ENCODE measurements around the gene ZFAND3.

DNA sequence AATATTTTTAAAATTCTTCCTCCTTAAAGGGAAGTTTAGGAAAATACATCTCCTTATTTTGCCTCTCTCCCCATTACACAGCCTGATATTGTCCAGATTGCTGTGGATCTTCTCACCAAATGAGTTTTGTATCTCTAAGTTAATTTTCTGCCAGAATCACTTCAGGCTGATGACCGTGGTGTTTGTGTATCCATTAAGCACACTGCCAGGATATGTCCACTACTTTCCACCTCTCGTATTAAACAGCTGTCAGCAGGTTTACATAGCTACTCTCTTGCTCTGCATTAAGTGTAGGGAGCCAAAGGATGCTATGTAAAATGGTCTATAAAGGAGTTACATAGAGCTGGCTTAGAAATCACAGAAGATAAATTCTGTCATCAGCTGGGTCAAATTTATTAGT is 201.1 kb downstream of the ZFAND3 start:
- no peak for TF ChIP-seq EZH2 (IDR thresholded peaks at IDR 0.05; ENCODE audit: low read length)
- TF ChIP-seq, protein P1, sequence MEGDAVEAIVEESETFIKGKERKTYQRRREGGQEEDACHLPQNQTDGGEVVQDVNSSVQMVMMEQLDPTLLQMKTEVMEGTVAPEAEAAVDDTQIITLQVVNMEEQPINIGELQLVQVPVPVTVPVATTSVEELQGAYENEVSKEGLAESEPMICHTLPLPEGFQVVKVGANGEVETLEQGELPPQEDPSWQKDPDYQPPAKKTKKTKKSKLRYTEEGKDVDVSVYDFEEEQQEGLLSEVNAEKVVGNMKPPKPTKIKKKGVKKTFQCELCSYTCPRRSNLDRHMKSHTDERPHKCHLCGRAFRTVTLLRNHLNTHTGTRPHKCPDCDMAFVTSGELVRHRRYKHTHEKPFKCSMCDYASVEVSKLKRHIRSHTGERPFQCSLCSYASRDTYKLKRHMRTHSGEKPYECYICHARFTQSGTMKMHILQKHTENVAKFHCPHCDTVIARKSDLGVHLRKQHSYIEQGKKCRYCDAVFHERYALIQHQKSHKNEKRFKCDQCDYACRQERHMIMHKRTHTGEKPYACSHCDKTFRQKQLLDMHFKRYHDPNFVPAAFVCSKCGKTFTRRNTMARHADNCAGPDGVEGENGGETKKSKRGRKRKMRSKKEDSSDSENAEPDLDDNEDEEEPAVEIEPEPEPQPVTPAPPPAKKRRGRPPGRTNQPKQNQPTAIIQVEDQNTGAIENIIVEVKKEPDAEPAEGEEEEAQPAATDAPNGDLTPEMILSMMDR (optimal IDR thresholded peaks at IDR 0.05 in 1 of 3, IDR thresholded peaks at IDR 0.05 in 1 of 3, conservative IDR thresholded peaks at IDR 0.05 in 1 of 3; ENCODE audit: extremely low read depth in 1 of 3, insufficient read depth in 2 of 3, low read length in 3 of 3): no peak

Data from keratinocyte (primary cell).